Stimulated activated CD8-positive, alpha-beta memory T cell treated with anti-CD3 and anti-CD28 coated beads, Interleukin-2, amount 100 ng/mL, for 1 hour (primary cell): ENCODE results near the gene CHEK1.
"Not testable (repeated sequence)": the region's sequence is repeated elsewhere in the genome, so short reads cannot be mapped to it uniquely, and the experiment has no call there.

Experiments used
- DNase-seq, 2 donors: peaks; one replicate each; pipeline ENCODE4 v3.0.0-alpha.2; 2020; ENCODE audit warnings: low read depth in 2 of 2

CHEK1 gene

GRCh38 chr11:125701018-125701610 is 76.2 kb downstream of the CHEK1 start:
- DNase-seq = no peak

- DNase-seq = no peak
These were observed 77.1 kb downstream of the CHEK1 start for GRCh38 chr11:125701858-125702621.

GRCh38 chr11:125704686-125705085 is 79.7 kb downstream of the CHEK1 start:
- not testable (repeated sequence) for DNase-seq

GRCh38 chr11:125720781-125721180 is 95.8 kb downstream of the CHEK1 start:
- no peak for DNase-seq

GRCh38 chr11:125724125-125724524 is 99.2 kb downstream of the CHEK1 start:
- no peak for DNase-seq
